H1 (cell line): ENCODE measurements around the gene VWF. TPM values are rescaled to one million over a fixed set of nuclear protein-coding genes. Genes with fewer than 3 reads are reported as not detected.

ENCODE experiments used
- CTCF ChIA-PET: fragments of 300-600 bp; sonication (Branson Sonifier 250); formaldehyde crosslinking; loops from one replicate; lab custom pipeline; 2021; ENCODE audit not compliant: partially characterized antibody; lab: Charles Lee
- POLR2A ChIA-PET: fragments of 300-600 bp; sonication (Branson Sonifier 250); formaldehyde crosslinking; loops from one replicate; lab custom pipeline; 2021; ENCODE audit warnings: inconsistent platforms; ENCODE audit not compliant: partially characterized antibody; lab: Charles Lee
- DNase-seq, 2 experiments: peaks; one replicate each; pipeline versions ENCODE4 v3.0.0 to v3.0.0-alpha.2; 2010 to 2022; ENCODE audit warnings: low spot score in 2 of 2, low read depth in 1 of 2, mixed read lengths in 1 of 2
- FAIRE-seq: peaks from 2 replicates; lab custom pipeline; 2011; peaks lifted over from hg19 to GRCh38; lab: Jason Lieb, UNC
- H2AFZ ChIP-seq: 2 replicates; pipeline ENCODE4 v1.8.1; 2012; ENCODE audit warnings: low read length, inconsistent platforms
- H2AK5ac ChIP-seq: 2 replicates; pipeline ENCODE4 v1.6.1; 2013; ENCODE audit warnings: low read depth, low read length
- H2BK120ac ChIP-seq: replicated peaks from 2 replicates; pipeline ENCODE3; 2013; ENCODE audit warnings: low read depth, low read length, inconsistent platforms
- H2BK12ac ChIP-seq: 2 replicates; pipeline ENCODE4 v1.6.1; 2013; ENCODE audit warnings: low read depth, low read length
- H2BK15ac ChIP-seq: 2 replicates; pipeline ENCODE4 v1.6.1; 2013; ENCODE audit warnings: low read length
- H2BK20ac ChIP-seq: 2 replicates; pipeline ENCODE4 v1.6.1; 2013; ENCODE audit warnings: low read length
- H2BK5ac ChIP-seq: 2 replicates; pipeline ENCODE4 v1.6.1; 2013; ENCODE audit warnings: low read depth, low read length
- H3K14ac ChIP-seq: 2 replicates; pipeline ENCODE4 v1.6.1; 2013; ENCODE audit warnings: inconsistent platforms; ENCODE audit not compliant: insufficient read length
- H3K18ac ChIP-seq: 2 replicates; pipeline ENCODE4 v1.6.1; 2013; ENCODE audit warnings: low read length; ENCODE audit errors: extremely low read depth
- H3K23ac ChIP-seq: 2 replicates; pipeline ENCODE4 v1.6.1; 2013; ENCODE audit warnings: inconsistent platforms; ENCODE audit not compliant: insufficient read length
- H3K23me2 ChIP-seq: 2 replicates; pipeline ENCODE4 v1.6.1; 2013; ENCODE audit warnings: low read depth, low read length
- H3K27ac ChIP-seq: 2 replicates; pipeline ENCODE4 v1.6.1; 2011; ENCODE audit warnings: low read depth, low read length, inconsistent platforms
- H3K27me3 ChIP-seq, 4 experiments: replicated peaks in 1 of 4; 1 replicate in 1 of 4; 2 replicates in 3 of 4; pipeline versions ENCODE4 v1.6.1 to v1.8.1; 2011 to 2013; ENCODE audit warnings: low read length in 3 of 4, mild to moderate bottlenecking in 3 of 4, inconsistent platforms in 2 of 4, mixed read lengths in 2 of 4, moderate library complexity in 1 of 4; ENCODE audit not compliant: control insufficient read depth in 3 of 4, insufficient read depth in 3 of 4; ENCODE audit errors: extremely low read depth in 1 of 4
- H3K36me3 ChIP-seq, 4 experiments: 2 replicates each; pipeline versions ENCODE4 v1.6.1 to v1.8.1; 2011 to 2013; ENCODE audit warnings: mild to moderate bottlenecking in 4 of 4, low read length in 3 of 4, moderate library complexity in 2 of 4, control low read depth in 1 of 4, inconsistent platforms in 1 of 4; ENCODE audit not compliant: insufficient read depth in 4 of 4, control insufficient read depth in 2 of 4
- H3K4ac ChIP-seq: replicated peaks from 2 replicates; pipeline ENCODE3; 2013; ENCODE audit warnings: low read length, low read depth, mixed read lengths, inconsistent platforms; ENCODE audit not compliant: insufficient read length
- H3K4me1 ChIP-seq, 4 experiments: replicated peaks in 1 of 4; 1 replicate in 1 of 4; 2 replicates in 3 of 4; pipeline versions ENCODE4 v1.6.1 to v1.8.1; 2011 to 2013; ENCODE audit warnings: low read length in 3 of 4, inconsistent platforms in 2 of 4, mixed read lengths in 1 of 4; ENCODE audit not compliant: insufficient read depth in 4 of 4, control insufficient read depth in 3 of 4
- H3K4me2 ChIP-seq, 2 experiments: 2 replicates each; pipeline versions ENCODE4 v1.6.1 to v1.8.1; 2011 to 2013; ENCODE audit warnings: low read depth in 2 of 2, low read length in 2 of 2, control low read depth in 1 of 2, inconsistent platforms in 1 of 2, mild to moderate bottlenecking in 1 of 2; ENCODE audit not compliant: insufficient read depth in 1 of 2
- H3K4me3 ChIP-seq, 4 experiments: fragments of 200-600, 300-600 bp in 1 of 4; sonication (generic), shearing (Covaris generic), sonication (Bioruptor Twin) in 1 of 4; 2 replicates each; pipeline versions ENCODE4 v1.5.1 to v1.8.1; 2011 to 2016; ENCODE audit warnings: low read length in 4 of 4, low read depth in 3 of 4, control low read depth in 2 of 4, inconsistent platforms in 2 of 4, mild to moderate bottlenecking in 2 of 4, mixed read lengths in 1 of 4, moderate library complexity in 1 of 4; ENCODE audit not compliant: insufficient read depth in 2 of 4; ENCODE audit errors: extremely low read depth in 1 of 4
- H3K56ac ChIP-seq: replicated peaks from 2 replicates; pipeline ENCODE3; 2013; ENCODE audit warnings: low read depth, mild to moderate bottlenecking, mixed read lengths, low read length, inconsistent platforms; ENCODE audit not compliant: insufficient read length
- H3K79me1 ChIP-seq: 2 replicates; pipeline ENCODE4 v1.6.1; 2013; ENCODE audit warnings: low read depth, low read length, control low read depth
- H3K79me2 ChIP-seq, 2 experiments: 2 replicates each; pipeline versions ENCODE4 v1.6.1 to v1.8.1; 2012 to 2013; ENCODE audit warnings: low read length in 2 of 2, mild to moderate bottlenecking in 2 of 2, inconsistent platforms in 1 of 2; ENCODE audit not compliant: insufficient read depth in 2 of 2, control insufficient read depth in 1 of 2
- H3K9ac ChIP-seq, 4 experiments: replicated peaks in 1 of 4; 1 replicate in 1 of 4; 2 replicates in 3 of 4; pipeline versions ENCODE4 v1.6.1 to v1.8.1; 2011 to 2013; ENCODE audit warnings: low read depth in 3 of 4, low read length in 3 of 4, control low read depth in 2 of 4, mild to moderate bottlenecking in 2 of 4, moderate library complexity in 2 of 4, inconsistent platforms in 1 of 4; ENCODE audit errors: extremely low read depth in 1 of 4
- H3K9me3 ChIP-seq, 2 experiments: 2 replicates each; pipeline versions ENCODE4 v1.6.1 to v1.8.1; 2012 to 2013; ENCODE audit warnings: mild to moderate bottlenecking in 2 of 2, moderate library complexity in 2 of 2, control low read depth in 1 of 2, inconsistent platforms in 1 of 2, low read depth in 1 of 2, low read length in 1 of 2, mixed read lengths in 1 of 2; ENCODE audit not compliant: insufficient read depth in 2 of 2
- H4K20me1 ChIP-seq, 2 experiments: replicated peaks in 1 of 2; 2 replicates each; pipeline versions ENCODE3 to v1.8.1; 2011 to 2013; ENCODE audit warnings: inconsistent platforms in 2 of 2, low read length in 2 of 2, mild to moderate bottlenecking in 1 of 2; ENCODE audit not compliant: insufficient read depth in 2 of 2, control insufficient read depth in 1 of 2
- H4K5ac ChIP-seq: 2 replicates; pipeline ENCODE4 v1.6.1; 2013; ENCODE audit warnings: low read length, low read depth, mixed read lengths, inconsistent platforms; ENCODE audit not compliant: insufficient read length
- H4K8ac ChIP-seq: 2 replicates; pipeline ENCODE4 v1.8.0; 2013; ENCODE audit warnings: mild to moderate bottlenecking, moderate library complexity, low read length, inconsistent platforms; ENCODE audit not compliant: insufficient read depth; ENCODE audit errors: extremely low read depth
- H4K91ac ChIP-seq: replicated peaks from 2 replicates; pipeline ENCODE3; 2013; ENCODE audit warnings: low read length, mixed read lengths, inconsistent platforms; ENCODE audit not compliant: insufficient read length
- BRCA1 ChIP-seq: IDR thresholded peaks from 2 replicates; pipeline ENCODE4 v1.6.1; 2012; ENCODE audit warnings: low read depth, low read length, improper control_type of control experiment
- FOSL1 ChIP-seq: IDR thresholded peaks from 2 replicates; pipeline ENCODE4 v1.6.1; 2011; ENCODE audit warnings: mild to moderate bottlenecking, low read depth, low read length, moderate library complexity; ENCODE audit not compliant: insufficient read depth
- HDAC2 ChIP-seq, 2 experiments: fragments of 300-600 bp in 1 of 2; sonication (generic) in 1 of 2; IDR thresholded peaks; 2 replicates each; pipeline ENCODE4 v1.6.1; 2011 to 2012; ENCODE audit warnings: low read depth in 2 of 2, low read length in 2 of 2, mild to moderate bottlenecking in 2 of 2, moderate library complexity in 2 of 2, borderline replicate concordance in 1 of 2, inconsistent platforms in 1 of 2
- KDM1A ChIP-seq: fragments of 200-600, 300-600 bp; sonication (generic); IDR thresholded peaks from 2 replicates; pipeline ENCODE4 v1.7.1; 2016; ENCODE audit warnings: mild to moderate bottlenecking, low read length, borderline replicate concordance
- RAD21 ChIP-seq, 2 experiments: IDR thresholded peaks in 1 of 2; conservative IDR thresholded peaks in 1 of 2; 2 replicates each; pipeline ENCODE4 v1.6.1; 2011; ENCODE audit warnings: low read depth in 2 of 2, low read length in 2 of 2, improper control_type of control experiment in 1 of 2, inconsistent platforms in 1 of 2, mild to moderate bottlenecking in 1 of 2, moderate library complexity in 1 of 2
- RBBP5 ChIP-seq: IDR thresholded peaks from 2 replicates; pipeline ENCODE4 v1.7.1; 2012; ENCODE audit warnings: low read depth, mild to moderate bottlenecking, inconsistent platforms, low read length, moderate library complexity, borderline replicate concordance
- RFX5 ChIP-seq: IDR thresholded peaks from 2 replicates; pipeline ENCODE4 v1.6.1; 2011; ENCODE audit warnings: low read depth, low read length, improper control_type of control experiment, borderline replicate concordance
- RNF2 ChIP-seq: fragments of 200-900, 300-1000 bp; sonication (generic); IDR thresholded peaks from 2 replicates; pipeline ENCODE4 v1.7.1; 2016; ENCODE audit warnings: borderline replicate concordance, low read depth, mild to moderate bottlenecking, antibody characterized with exemption, low read length; ENCODE audit not compliant: poor library complexity, severe bottlenecking; ENCODE audit errors: missing control alignments
- TAF1 ChIP-seq: IDR thresholded peaks from 2 replicates; pipeline ENCODE4 v1.6.1; 2011; ENCODE audit warnings: mild to moderate bottlenecking, low read depth, low read length
- TAF7 ChIP-seq: optimal IDR thresholded peaks from 2 replicates; pipeline ENCODE3; 2011; ENCODE audit warnings: low read depth, mild to moderate bottlenecking, inconsistent platforms, low read length, moderate library complexity, borderline replicate concordance
- WGBS, 2 experiments: shearing (Covaris generic) in 1 of 2; methylation state at CpG; one replicate each; pipeline versions ENCODE4 v1.1.6 to v1.1.7; 2013 to 2015; ENCODE audit warnings: low lambda C conversion rate in 2 of 2, mixed read lengths in 2 of 2, inconsistent platforms in 1 of 2, low coverage in 1 of 2, missing lambda C conversion rate in 1 of 2; ENCODE audit not compliant: insufficient replicate concordance in 2 of 2, insufficient coverage in 1 of 2, insufficient read length in 1 of 2; ENCODE audit errors: extremely low coverage in 1 of 2, missing lambda C conversion rate in 1 of 2; 5-methylcytosine and 5-hydroxymethylcytosine counted together
- polyA plus RNA-seq, 7 experiments: library from polyadenylated mRNA; depleted of rRNA in 3 of 7; stranded (reverse) in 5 of 7; unstranded in 2 of 7; fragments of >200 nt in 5 of 7; fragments of 200-250 nt in 2 of 7; gene quantifications; 1 replicate in 5 of 7; 2 replicates in 1 of 7; 4 replicates in 1 of 7; pipeline versions ENCODE4 v1.2.1 to v1.2.3, GENCODE V29; 2011 to 2013; ENCODE audit warnings: missing spikeins in 2 of 7, mixed read lengths in 2 of 7
- total RNA-seq: library from RNA; stranded (reverse); fragmentation: NEBNext Ultra II Directional; extraction: Animal tissue kit (Norgen Biotek cat#: 25700); gene quantifications from 2 replicates; pipeline ENCODE4 v1.2.1, GENCODE V29; 2021

VWF gene
- total and polyA plus RNA-seq, 2 of the 8 experiments (the other 6 are each of a cell fraction or from before 2014, with no cell fraction given): 0.39 to 0.60 TPM

DNA sequence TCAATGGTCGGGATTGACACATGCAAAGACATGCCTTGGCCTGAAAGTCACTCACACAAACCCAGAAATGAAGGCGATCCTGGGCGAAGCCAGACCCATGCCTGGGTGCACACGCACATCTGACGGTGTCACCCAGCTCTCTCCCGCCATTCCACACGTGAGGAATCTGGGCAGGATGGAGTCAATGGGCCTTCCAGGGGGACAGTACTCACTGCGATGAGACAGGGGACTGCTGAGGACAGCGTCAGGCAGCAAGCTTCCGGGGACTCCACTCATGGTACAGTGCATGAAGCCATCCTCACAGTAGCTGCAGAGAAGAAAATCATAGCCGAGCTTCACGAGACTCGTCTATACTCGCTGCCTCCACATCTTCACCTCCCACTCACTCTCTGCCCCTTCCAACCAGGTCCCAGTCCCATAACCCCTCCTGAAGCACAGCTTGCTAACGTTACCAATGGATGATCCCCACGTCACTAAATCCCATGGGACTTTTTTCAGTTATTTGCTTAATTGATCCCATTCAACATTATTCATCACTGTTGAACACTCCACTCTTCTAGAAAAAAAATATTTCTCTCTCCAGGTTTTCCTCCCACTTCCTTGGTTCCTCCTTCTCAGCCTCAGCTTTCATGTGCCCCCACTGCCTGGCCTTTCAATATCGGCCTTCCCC is 77.8 kb downstream of the VWF start:
- no peak overlapping the region for H4K8ac ChIP-seq
- CTCF ChIA-PET: interaction anchor here (1.5 to 20.0 kb wide), 3 partner anchors 9 to 55 kb away, joined by 9 to 412 read pairs (median 12); no protein-coding TSS in a partner anchor
- no peak overlapping the region for H3K4ac ChIP-seq
- H3K23me2 ChIP-seq: no peaks in the 10 kb centered on the region
- H2AK5ac ChIP-seq: no peak overlapping the region
- no peak overlapping the region for H3K4me3 ChIP-seq
- WGBS, 2 experiments: 92% methylated on average over 17 of the region's 17 CpGs; no CpG with 5 or more reads in 1 of the 2 experiments
- H2BK20ac ChIP-seq: no peak overlapping the region
- H4K5ac ChIP-seq: no peak overlapping the region
- no peaks in the 10 kb centered on the region for H3K79me1 ChIP-seq
- peak overlapping the region; percentile 25 for H4K91ac ChIP-seq
- no peaks in the 10 kb centered on the region for H3K9me3 ChIP-seq
- H2BK12ac ChIP-seq: peak overlapping the region; percentile 55; the same call in 1 of the 2 replicates
- no peak overlapping the region for H3K27ac ChIP-seq
- POLR2A ChIA-PET: no interaction called here
- H3K36me3 ChIP-seq: no peaks in the 10 kb centered on the region
- DNase-seq: no peak
- no peaks in the 10 kb centered on the region for H3K4me1 ChIP-seq
- H3K27me3 ChIP-seq: no peaks in the 10 kb centered on the region
- no peak overlapping the region for H2AFZ ChIP-seq
- no peak overlapping the region for H2BK120ac ChIP-seq
- no peak overlapping the region for H3K18ac ChIP-seq
- H3K23ac ChIP-seq: no peak overlapping the region
- H3K14ac ChIP-seq: no peak overlapping the region
- no peak overlapping the region for H3K4me2 ChIP-seq
- H3K56ac ChIP-seq: no peak overlapping the region
- H2BK5ac ChIP-seq: no peak overlapping the region
- FAIRE-seq: no peak
- H3K9ac ChIP-seq: no peak overlapping the region
- H2BK15ac ChIP-seq: no peak overlapping the region
- no peaks in the 10 kb centered on the region for H4K20me1 ChIP-seq
- no peaks in the 10 kb centered on the region for H3K79me2 ChIP-seq
- no peak for TF ChIP-seq RAD21 (IDR thresholded peaks at IDR 0.05 in 1 of 2, conservative IDR thresholded peaks at IDR 0.05 in 1 of 2; ENCODE audit: low read depth in 2 of 2, low read length in 2 of 2)
- TF ChIP-seq HDAC2 (IDR thresholded peaks at IDR 0.05; ENCODE audit: borderline replicate concordance in 1 of 2, low read depth in 2 of 2, low read length in 2 of 2): no peak
- no peak for TF ChIP-seq TAF7
- no peak for TF ChIP-seq TAF1
- no peak for TF ChIP-seq RFX5
- TF ChIP-seq BRCA1: no peak
- TF ChIP-seq RNF2: no peak
- no peak for TF ChIP-seq RBBP5
- TF ChIP-seq FOSL1: no peak
- no peak for TF ChIP-seq KDM1A
